GM12865 (cell line): ENCODE results near the gene ZMIZ1.

Source experiments
- DNase-seq: peaks from one replicate; pipeline ENCODE4 v3.0.0; 2010; ENCODE audit warnings: low read depth
- H3K4me3 ChIP-seq: 2 replicates; pipeline ENCODE4 v1.5.1; 2011; ENCODE audit warnings: mild to moderate bottlenecking, low read depth, low read length, control low read depth
- TF ChIP-seq, protein P1 (sequence below): IDR thresholded peaks from 2 replicates; pipeline ENCODE4 v1.5.1; 2011; ENCODE audit warnings: low read length, control low read depth, low read depth, inconsistent platforms; ENCODE audit not compliant: insufficient read depth; ENCODE audit errors: missing control alignments

The ZMIZ1 gene

DNA sequence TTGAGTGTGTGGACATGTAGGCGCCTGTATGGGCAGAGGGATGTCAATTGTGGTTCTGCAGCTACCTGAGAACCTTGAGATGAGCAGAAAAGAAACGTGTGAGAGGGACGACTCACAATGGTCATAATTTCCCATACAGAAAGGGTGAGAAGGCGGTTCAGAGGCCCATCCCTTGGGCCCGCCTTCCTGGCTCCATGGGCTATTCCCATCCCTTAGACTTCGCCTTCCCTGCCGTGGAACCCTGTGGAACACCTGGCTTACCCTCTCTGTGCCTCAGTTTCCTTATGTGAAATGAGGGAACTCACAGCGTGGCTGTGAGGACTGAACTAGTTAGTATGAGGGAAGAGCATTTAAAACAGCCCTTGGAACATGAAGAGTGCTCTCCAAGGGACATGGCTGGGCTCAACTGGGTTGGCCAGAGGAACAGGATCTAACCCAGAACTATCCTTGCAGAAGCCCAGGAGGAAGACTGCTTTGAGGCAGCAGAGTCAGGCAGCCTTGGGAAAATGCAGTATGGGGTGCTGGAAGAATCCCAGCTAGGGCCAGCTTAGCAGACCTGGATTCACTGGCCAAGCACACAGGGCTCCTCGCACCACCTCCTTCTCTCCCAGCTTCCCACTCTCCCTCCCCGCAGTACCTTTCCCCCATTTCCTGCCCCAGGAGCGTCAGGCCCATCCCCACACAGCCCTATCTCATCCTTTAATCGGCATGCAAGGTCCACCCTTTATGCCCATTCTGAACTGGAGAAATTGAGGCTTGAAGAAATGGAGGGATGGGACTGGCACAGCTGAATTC, 11.1 kb upstream of the ZMIZ1 start:
- TF ChIP-seq, protein P1, sequence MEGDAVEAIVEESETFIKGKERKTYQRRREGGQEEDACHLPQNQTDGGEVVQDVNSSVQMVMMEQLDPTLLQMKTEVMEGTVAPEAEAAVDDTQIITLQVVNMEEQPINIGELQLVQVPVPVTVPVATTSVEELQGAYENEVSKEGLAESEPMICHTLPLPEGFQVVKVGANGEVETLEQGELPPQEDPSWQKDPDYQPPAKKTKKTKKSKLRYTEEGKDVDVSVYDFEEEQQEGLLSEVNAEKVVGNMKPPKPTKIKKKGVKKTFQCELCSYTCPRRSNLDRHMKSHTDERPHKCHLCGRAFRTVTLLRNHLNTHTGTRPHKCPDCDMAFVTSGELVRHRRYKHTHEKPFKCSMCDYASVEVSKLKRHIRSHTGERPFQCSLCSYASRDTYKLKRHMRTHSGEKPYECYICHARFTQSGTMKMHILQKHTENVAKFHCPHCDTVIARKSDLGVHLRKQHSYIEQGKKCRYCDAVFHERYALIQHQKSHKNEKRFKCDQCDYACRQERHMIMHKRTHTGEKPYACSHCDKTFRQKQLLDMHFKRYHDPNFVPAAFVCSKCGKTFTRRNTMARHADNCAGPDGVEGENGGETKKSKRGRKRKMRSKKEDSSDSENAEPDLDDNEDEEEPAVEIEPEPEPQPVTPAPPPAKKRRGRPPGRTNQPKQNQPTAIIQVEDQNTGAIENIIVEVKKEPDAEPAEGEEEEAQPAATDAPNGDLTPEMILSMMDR: no peak
- no peak overlapping the region for H3K4me3 ChIP-seq
- no peak for DNase-seq

DNA sequence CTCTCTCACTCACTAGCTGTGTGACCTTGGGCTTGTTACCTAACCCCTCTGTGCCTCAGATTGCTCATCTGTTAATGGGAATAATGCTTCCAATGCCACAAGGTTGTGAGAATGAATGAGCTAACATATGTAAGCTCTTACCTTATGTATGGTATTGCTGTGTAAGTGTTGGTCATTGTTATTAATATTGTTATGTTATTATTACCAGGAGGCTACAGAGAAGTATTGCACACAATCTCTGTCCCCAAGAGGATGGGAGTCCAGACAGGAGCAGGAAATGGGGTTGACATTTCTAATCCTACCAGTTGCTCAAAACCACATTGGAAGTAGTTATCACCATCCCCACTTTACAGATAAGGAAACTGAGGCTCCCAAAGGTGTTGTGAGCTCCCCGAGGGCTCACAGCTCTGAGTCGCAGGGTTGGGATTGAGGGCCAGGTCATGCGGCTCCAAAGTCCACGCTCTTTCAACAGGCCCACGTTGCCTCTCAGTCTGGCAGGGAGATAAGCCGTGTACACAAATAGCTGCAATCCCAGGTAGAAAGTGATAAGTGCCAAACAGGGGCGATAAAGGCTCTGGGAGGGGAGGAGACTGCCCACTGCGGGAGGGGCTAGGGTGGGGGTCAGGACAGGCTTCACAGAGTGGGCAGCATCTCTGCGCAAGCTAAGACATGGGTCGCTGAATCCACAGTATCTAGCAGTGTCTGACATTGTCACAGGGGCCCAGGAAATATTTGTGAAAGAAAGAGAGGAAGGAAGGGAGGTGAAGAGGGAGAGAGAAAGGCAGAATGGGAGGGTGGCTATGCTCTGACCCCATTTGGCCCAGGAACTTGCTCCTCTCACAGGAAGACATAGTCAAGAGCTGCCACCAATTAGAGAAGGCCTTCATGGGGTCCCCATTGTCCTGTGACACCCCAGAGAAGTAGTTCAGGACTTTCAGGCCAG, 9.6 kb upstream of the ZMIZ1 start:
- no peak for DNase-seq
- TF ChIP-seq, protein P1: no peak
- no peak overlapping the region for H3K4me3 ChIP-seq

DNA sequence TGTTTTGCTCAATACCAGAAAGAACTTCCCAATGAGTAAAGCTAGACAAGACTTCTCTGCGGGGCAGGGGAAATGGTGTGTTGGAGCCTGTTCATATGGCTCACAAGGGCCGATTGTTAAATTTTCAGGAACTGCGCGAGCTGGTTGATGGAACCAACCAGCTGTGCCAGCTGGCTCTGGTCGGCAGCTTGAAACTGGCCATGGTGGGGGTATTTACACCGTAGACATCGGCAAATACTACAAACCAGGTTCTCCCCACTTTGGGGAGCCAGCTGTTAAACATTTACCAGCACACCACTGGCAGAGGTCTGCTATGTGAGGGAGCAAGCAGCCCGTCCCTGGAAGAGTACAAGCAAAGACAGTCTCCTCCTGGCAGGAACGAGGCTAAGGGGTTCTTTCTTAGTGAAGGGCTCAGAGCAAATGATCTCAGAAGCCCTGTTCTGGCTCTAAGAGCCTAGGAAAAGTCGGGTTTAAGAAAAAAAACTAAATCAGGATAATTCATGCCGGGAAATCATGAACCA, 8.8 kb upstream of the ZMIZ1 start:
- H3K4me3 ChIP-seq: no peak overlapping the region
- TF ChIP-seq, protein P1: no peak
- DNase-seq: no peak

DNA sequence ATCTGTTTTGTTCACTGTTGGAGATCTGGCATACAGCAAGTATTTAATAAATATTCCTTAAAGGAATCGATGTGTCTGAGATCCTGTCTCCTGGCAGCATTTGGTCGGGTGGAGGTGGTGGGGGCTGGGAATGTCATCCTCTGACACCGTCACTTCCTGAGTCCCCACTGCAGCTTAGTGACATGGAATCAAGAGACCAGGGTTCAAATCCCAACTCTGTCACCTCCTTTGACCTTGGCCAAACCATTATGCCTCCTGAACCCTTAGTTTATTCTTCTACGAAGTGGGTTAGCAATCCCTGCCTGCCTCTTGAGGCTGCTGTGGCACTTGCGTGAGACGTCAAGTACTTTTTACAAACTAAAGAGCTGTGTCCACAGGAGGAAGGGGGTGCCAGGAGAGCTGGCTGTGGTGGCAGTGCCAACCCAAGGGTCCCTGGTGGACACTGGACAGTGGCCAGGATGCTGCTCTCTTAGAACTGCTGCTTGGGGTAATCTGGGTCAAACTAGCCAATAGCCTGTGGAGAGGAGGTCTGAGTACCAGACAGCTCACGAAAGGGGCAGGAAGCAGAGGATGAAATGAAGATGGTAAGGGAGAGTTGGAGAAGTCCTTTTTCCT, 8.0 kb upstream of the ZMIZ1 start:
- TF ChIP-seq, protein P1: no peak
- no peak for DNase-seq

GRCh38 chr10:79061441-79062315, 7.1 kb upstream of the ZMIZ1 start:
- DNase-seq: no peak
- no peak overlapping the region for H3K4me3 ChIP-seq
- TF ChIP-seq, protein P1: no peak

More for the DNA sequence above, 8.0 kb upstream of the ZMIZ1 start:
- no peak overlapping the region for H3K4me3 ChIP-seq

GRCh38 chr10:79063071-79063491, 5.7 kb upstream of the ZMIZ1 start:
- TF ChIP-seq, protein P1: no peak
- no peak overlapping the region for H3K4me3 ChIP-seq
- DNase-seq: no peak
